T-helper 22 cell (primary cell): Measurements from ENCODE around the gene FBXO42.

Source experiments
- DNase-seq: peaks from one replicate; pipeline ENCODE4 v3.0.0-alpha.2; 2020; ENCODE audit warnings: low read depth

Gene FBXO42

DNA sequence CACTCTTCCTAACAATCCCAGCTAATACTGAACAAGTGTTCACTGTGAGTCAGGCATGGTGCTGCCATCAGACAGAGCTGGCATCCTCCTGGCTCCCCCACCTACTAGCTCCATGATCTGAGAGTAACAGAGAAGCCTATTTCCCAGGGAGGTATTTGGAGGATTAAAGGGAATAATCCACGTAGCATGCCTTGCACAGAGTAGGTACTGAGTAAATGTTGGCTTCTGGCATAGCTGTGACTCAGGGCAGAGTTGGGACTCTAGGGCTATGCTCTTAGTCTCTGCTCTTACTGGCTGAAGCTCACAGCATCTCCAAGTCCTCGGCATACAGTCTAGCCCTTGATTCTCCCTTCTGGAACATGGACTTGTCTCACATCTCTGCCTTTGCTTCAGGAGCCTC lies 148.1 kb downstream of the FBXO42 start:
- DNase-seq, result no peak

- DNase-seq, result no peak
These were observed 148.7 kb downstream of the FBXO42 start for GRCh38 chr1:16203550-16203949.

DNA sequence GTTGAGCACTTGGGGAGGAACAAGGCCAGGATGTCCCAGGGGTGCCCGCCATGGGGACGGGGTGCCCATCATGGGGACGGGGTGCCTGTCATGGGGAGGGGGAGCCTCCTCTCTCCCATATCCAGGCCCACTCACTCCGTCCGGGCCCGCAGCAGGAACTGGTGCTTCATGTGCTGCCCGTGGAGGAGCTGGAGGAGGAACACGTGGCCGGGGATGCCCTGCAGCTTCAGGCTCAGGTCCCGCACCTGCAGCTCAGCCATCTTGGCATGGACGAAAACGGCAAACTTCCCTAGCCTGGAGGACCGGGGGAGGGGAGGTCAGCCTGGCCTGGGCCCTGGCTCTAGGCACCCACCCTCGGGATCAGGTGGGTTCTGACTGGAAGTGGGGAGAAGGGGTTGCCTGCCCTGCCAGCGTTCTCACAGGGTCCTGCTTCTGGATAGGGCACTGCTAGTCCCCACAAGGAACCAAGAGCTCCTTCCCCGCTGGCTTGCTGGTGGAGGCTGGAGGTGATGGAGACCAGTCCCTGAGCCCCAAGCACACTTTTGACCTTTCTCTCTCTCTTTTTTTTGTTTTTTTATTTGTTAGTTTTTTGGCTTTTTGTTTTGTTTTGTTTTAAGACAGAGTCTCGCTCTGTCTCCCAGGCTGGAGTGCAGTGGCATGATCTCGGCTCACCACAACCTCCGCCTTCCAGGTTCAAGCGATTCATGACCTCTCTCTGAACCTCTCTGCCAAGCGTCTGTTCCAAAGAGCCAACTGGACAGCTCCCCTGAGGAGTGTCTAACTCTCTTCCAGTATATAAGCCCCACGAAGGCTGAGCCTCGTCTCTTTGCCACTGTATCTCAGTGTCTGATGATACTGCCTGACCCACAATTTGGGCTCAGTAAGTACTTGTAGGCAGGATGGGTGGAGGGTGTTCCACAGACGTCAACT lies 149.7 kb downstream of the FBXO42 start:
- DNase-seq, result no peak

- DNase-seq, result no peak
These were observed 152.6 kb downstream of the FBXO42 start for GRCh38 chr1:16199700-16200099.

DNA sequence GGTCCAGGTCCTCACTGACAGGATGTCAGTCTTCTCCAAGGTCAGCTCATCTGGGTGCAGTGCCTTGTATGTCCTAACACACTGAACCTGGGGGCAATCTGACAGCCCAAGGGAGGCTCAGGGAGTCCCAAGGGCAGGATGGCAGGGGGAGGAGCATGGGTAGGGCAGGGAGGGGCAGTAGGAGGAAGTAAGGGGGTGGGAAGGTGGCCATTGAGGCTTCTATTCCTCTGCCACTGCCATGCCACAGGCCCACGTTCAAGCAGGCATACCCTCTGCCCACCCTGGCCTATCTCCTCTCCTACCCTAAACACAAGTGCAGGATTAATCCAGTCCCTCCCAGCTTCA lies 153.2 kb downstream of the FBXO42 start:
- no peak for DNase-seq

- no peak for DNase-seq
These were observed 153.7 kb downstream of the FBXO42 start for GRCh38 chr1:16198444-16199156.

DNA sequence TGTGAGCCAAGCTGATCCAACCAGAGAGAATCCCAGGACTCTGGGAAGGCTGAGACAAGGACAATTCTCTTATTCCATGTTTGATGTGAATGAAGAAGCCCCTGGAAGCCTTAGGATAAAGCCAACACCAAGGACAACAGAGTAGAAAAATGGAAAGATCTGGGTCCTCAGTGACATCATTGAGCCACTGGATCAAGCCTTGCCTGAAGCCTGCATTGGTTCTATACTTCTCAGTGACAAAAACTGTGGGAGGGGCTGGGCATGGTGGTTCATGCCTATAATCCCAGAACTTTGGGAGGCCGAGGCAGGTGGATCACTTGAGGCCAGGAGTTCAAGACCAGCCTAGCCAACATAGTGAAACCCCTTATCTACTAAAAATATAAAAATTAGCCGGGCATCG lies 155.4 kb downstream of the FBXO42 start:
- DNase-seq, result no peak
